Pancreas (tissue), 10 donors: ENCODE results near the gene FLRT2. TPM values are rescaled to one million over a fixed set of nuclear protein-coding genes. Genes with fewer than 3 reads are reported as not detected.

Source experiments
- ATAC-seq, 4 donors: fragments of 200-7000 bp; cut with Tn5 transposase; one replicate each; pipeline versions ENCODE4 v1.8.0 to v1.9.1; 2020; ENCODE audit warnings: mild to moderate bottlenecking in 4 of 4, moderate library complexity in 4 of 4
- DNase-seq, 6 donors: peaks; one replicate each; pipeline ENCODE4 v3.0.0-alpha.2; 2020
- FAIRE-seq: peaks from 2 replicates; lab custom pipeline; 2012; peaks lifted over from hg19 to GRCh38; lab: Jason Lieb, UNC
- H3K27ac ChIP-seq, 4 donors: fragments of 200-600 bp; sonication (generic); 1 replicate in 3 of 4; 2 replicates in 1 of 4; pipeline versions ENCODE4 v1.5.0 to v1.8.0; 2020
- H3K27me3 ChIP-seq, 4 donors: fragments of 200-600 bp; one replicate each; pipeline ENCODE4 v1.8.0; 2021
- H3K36me3 ChIP-seq, 3 donors: fragments of 200-600 bp; sonication (generic) in 1 of 3; one replicate each; pipeline versions ENCODE4 v1.5.0 to v1.8.0; 2020 to 2021
- H3K4me1 ChIP-seq, 3 donors: fragments of 200-600 bp; one replicate each; pipeline ENCODE4 v1.8.0; 2021
- H3K4me3 ChIP-seq, 4 donors: fragments of 200-600 bp; sonication (generic) in 2 of 4; one replicate each; pipeline versions ENCODE4 v1.5.0 to v1.8.0; 2020 to 2021
- H3K9me3 ChIP-seq, 4 donors: fragments of 200-600 bp; one replicate each; pipeline ENCODE4 v1.8.0; 2021
- CTCF ChIP-seq, 4 donors: fragments of 200-600 bp; sonication (generic) in 3 of 4; IDR thresholded peaks; one replicate each; pipeline versions ENCODE4 v1.5.0 to v1.8.0; 2021; ENCODE audit warnings: antibody characterized with exemption in 4 of 4
- WGBS, 2 donors: extraction: QIAGEN DNeasy Blood & Tissue Kit; methylation state at CpG; one replicate each; pipeline ENCODE4 v1.1.7; 2013; 5-methylcytosine and 5-hydroxymethylcytosine counted together
- intact Hi-C, 3 donors: fragments of 100-400 bp; cut with DNase I; formaldehyde crosslinking; loops; one replicate each; pipeline versions ENCODE4 v1.11.1 to v1.14.2; 2022
- polyA plus RNA-seq, 2 donors: library from polyadenylated mRNA; stranded (reverse); fragments of 200-250 nt; gene quantifications; one replicate each; pipeline ENCODE4 v1.2.3, GENCODE V29; 2013
- total RNA-seq, 6 donors: library from RNA; stranded (reverse); fragmentation: NEBNext Ultra II Directional in 4 of 6; extraction: Animal tissue kit (Norgen Biotek cat#: 25700) in 4 of 6; gene quantifications; one replicate each; pipeline versions ENCODE4 v1.2.1 to v1.2.4, GENCODE V29; 2021 to 2023
- donor health status: healthy with polysubstance abuse.
- donor health status: DM: no; HTN: no; CAD: no; lungs with moderate emphysema.
- donor health status: DM: no; HTN: no; CAD: no.
- donor health status: control.
- donor health status: control.
- donor health status: Bipolar disorder and iron deficiency.
- donor health status: DM: yes; HTN: yes; CAD: no.
- donor health status: DM: no; HTN: no; CAD: no.
- donor health status: DM: no; HTN: no; CAD: no.
- donor health status: DM: yes; HTN: yes; CAD: no.

The FLRT2 gene
- total and polyA plus RNA-seq, 8 donors: 62.8 to 229 (median 101) TPM

GRCh38 chr14:85514487-85514886 lies 15.5 kb upstream of the FLRT2 start:
- intact Hi-C loops: no loop called here

GRCh38 chr14:85516239-85517113 lies 13.5 kb upstream of the FLRT2 start:
- Histone ChIP-seq H3K27ac (no peak overlapping the region), H3K9me3 (no peaks in the 10 kb centered on the region), H3K4me1 (peaks cover 0 to 13% (median 0%) of the 10 kb centered on the region in 3 donors), H3K27me3 (no peaks in the 10 kb centered on the region), H3K36me3 (no peaks in the 10 kb centered on the region), H3K4me3 (no peak overlapping the region)
- FAIRE-seq: no peak
- intact Hi-C loops: no loop called here
- no peak for DNase-seq
- ATAC-seq: no peak
- TF ChIP-seq CTCF (IDR thresholded peaks at IDR 0.05): no peak
- 79 to 85% methylated on average over 5 of the region's 5 CpGs for WGBS, 2 donors

More at GRCh38 chr14:85514487-85514886, 15.5 kb upstream of the FLRT2 start:
- Histone ChIP-seq H3K36me3 (no peaks in the 10 kb centered on the region), H3K4me3 (no peak overlapping the region), H3K9me3 (no peaks in the 10 kb centered on the region), H3K27ac (no peak overlapping the region), H3K4me1 (peaks cover 0 to 2% (median 0%) of the 10 kb centered on the region in 3 donors), H3K27me3 (no peaks in the 10 kb centered on the region)
- TF ChIP-seq CTCF (IDR thresholded peaks at IDR 0.05): no peak
- DNase-seq (no peak), FAIRE-seq (no peak), ATAC-seq (no peak)
- 82 to 88% methylated on average over 2 of the region's 2 CpGs for WGBS, 2 donors

- no peak for FAIRE-seq
Observed at GRCh38 chr14:85517114-85517688, 12.7 kb upstream of the FLRT2 start.

GRCh38 chr14:85519661-85520305 lies 10.2 kb upstream of the FLRT2 start:
- Histone ChIP-seq H3K27me3 (no peaks in the 10 kb centered on the region), H3K4me3 (no peak overlapping the region), H3K4me1 (peaks cover 0 to 20% (median 3%) of the 10 kb centered on the region in 3 donors), H3K36me3 (no peaks in the 10 kb centered on the region), H3K9me3 (no peaks in the 10 kb centered on the region), H3K27ac (peak overlapping the region in 2 of 4 donors; percentile 2 to 17)
- 27 to 49% methylated on average over 1 of the region's 1 CpG for WGBS, 2 donors
- TF ChIP-seq CTCF (IDR thresholded peaks at IDR 0.05): no peak
- ATAC-seq (peak; percentile 48 to 90 (median 80)), FAIRE-seq (no peak), DNase-seq (no peak)
- intact Hi-C loops: no loop called here

More at GRCh38 chr14:85517114-85517688, 12.7 kb upstream of the FLRT2 start:
- Histone ChIP-seq H3K4me1 (peaks cover 0 to 13% (median 0%) of the 10 kb centered on the region in 3 donors), H3K36me3 (no peaks in the 10 kb centered on the region), H3K27me3 (no peaks in the 10 kb centered on the region), H3K4me3 (no peak overlapping the region), H3K27ac (no peak overlapping the region), H3K9me3 (no peaks in the 10 kb centered on the region)
- 93 to 97% methylated on average over 2 of the region's 2 CpGs for WGBS, 2 donors
- ATAC-seq (no peak), DNase-seq (no peak)
- intact Hi-C loops: no loop called here
- no peak for TF ChIP-seq CTCF (IDR thresholded peaks at IDR 0.05)
